PC-3 (cell line): Measurements from ENCODE around the gene GRIN1.

Source experiments
- CTCF ChIP-seq: fragments of 300-600 bp; sonication (generic); conservative IDR thresholded peaks from 2 replicates; pipeline ENCODE4 v1.5.1; 2017; ENCODE audit warnings: antibody characterized with exemption, low read depth, mild to moderate bottlenecking, low read length
- EZH2 ChIP-seq: fragments of 300-600 bp; sonication (generic); IDR thresholded peaks from one replicate; pipeline ENCODE4 v1.6.1; 2017; ENCODE audit warnings: antibody characterized with exemption, mild to moderate bottlenecking, low read length; ENCODE audit not compliant: unreplicated experiment
- EZH2phosphoT487 ChIP-seq: fragments of 300-600 bp; sonication (generic); IDR thresholded peaks from 2 replicates; pipeline ENCODE4 v1.6.1; 2018; ENCODE audit warnings: mild to moderate bottlenecking, antibody characterized with exemption, low read length, borderline replicate concordance

GRCh38 chr9:137158625-137159024, 19.7 kb downstream of the GRIN1 start:
- TF ChIP-seq CTCF: no peak
- no peak for TF ChIP-seq EZH2
- no peak for TF ChIP-seq EZH2phosphoT487
